HG02970 (cell line): Measurements from ENCODE around the gene CKM.

Source experiments
- ATAC-seq: cut with Tn5 transposase; IDR thresholded peaks from one replicate; pipeline ENCODE4 v1.9.1; 2021; ENCODE audit warnings: mild to moderate bottlenecking, moderate library complexity, moderate number of reproducible peaks; ENCODE audit not compliant: unreplicated experiment, low FRiP score

The CKM gene

DNA sequence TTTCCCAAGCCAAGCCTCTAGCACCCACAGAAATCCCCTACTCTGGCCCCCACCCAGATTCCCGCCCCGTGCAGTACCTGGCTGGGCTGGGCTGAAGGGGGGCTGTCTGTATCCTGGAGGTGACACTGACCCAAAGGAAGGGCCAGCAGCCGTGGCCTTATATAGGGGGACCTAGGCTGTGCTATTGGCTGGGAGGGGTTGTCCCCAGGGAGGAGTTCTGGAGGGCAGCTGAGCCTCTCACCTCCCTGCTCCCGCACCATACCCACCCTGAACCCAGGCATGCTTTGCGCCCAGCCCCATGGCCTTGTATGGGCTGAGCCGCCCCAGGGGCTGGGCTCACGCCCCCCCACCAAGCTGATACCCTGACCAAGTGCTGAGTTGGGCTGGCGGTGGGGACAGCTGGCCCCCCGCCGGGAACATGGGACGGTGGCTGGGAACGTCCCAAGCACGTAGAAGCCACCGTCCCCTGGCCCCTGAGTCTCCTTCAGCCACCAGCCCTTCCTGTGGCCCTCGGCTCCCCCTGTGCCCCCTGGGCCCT, at the start of gene CKM:
Gene CKM (minus strand): TSS at position 132 of the 538 bp plus-strand sequence. CDS start 3,162 bp downstream, outside the sequence.
- ATAC-seq: no peak

DNA sequence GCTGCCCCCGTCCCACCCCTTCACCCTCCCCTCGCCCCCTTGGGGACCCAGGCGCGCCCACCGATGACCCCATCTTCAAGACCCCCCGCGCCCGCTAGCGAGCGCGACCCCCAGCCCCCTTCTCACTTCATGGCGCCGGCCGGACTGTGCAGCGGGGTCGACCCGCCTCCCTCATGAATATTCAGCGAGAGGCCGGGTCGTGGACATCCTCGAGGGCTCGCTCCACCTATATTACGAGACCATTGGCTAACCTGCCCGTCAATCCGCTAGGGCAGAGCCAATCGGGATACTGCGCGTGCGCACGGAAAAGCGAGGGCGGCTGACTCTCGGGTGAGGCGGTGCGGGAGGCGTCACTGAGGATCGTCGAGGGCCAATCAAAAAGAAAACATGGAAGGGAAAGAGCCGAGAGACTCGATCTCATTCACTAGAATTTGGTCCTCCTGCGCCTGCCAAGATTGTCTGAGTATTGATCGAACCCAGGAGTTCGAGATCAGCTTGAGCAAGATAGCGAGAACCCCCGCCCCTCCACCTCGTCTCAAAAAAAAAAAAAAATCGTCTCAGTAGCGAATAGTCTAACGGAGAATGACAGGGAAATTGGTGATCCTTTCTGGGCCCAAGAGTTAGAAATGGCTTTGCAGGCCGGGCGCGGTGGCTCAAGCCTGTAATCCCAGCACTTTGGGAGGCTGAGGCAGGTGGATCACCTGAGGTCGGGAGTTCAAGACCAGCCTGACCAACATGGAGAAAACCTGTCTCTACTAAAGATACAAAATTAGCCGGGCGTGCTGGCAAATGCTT, 47.9 kb upstream of the CKM start, which contains the start of gene ERCC2:
Gene ERCC2 (minus strand): TSS at position 164 of the 795 bp plus-strand sequence. CDS start 33 bp downstream, at position 131.
- peak; percentile 87 for ATAC-seq

DNA sequence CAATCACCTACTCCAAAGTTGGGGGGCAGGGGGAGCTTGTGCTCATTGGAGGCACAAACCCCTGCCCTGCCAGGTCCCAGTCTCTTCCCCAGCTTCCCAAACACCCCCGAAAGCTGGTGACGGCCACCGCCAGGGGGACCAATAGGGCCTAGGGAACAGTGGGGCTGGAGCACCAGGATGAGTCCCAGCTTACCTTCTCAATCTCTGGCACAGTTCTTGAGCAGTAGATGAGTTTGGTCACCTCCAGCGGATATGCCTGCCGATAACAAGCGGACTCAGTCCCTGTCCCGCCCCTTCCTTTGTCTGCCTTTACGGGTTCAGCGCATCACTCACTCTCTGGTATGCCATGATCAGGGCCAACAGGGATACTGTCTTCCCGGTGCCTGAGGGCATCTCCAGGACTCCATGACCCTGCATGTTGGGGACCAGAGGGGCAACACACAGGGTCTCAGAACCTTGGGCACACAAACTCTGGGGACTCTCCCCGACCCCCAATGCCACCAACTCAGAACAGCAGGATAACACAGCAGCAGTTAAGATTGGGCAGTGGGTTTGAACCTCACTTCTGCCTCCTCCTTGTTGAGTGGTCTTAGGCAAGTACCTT, 46.2 kb upstream of the CKM start:
- ATAC-seq: no peak

DNA sequence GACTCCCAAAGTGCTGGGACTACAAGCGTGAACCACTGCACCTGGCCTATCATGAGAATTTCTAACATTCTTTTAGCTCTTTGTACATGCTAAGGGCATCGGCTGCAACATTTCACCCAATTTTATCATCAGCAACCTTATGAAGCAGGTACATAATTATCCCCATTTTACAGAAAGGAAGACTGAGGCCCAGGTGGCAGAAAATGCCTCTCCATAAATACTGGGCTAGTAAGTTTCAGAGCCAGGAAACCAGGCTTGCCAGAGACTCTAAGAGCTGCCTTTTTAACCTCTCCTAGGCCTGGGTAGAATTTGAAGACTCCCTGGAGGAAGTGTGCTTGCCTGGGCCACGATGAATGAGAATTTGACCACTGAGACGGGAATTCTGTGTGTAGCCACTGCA, 45.5 kb upstream of the CKM start:
- ATAC-seq: no peak

DNA sequence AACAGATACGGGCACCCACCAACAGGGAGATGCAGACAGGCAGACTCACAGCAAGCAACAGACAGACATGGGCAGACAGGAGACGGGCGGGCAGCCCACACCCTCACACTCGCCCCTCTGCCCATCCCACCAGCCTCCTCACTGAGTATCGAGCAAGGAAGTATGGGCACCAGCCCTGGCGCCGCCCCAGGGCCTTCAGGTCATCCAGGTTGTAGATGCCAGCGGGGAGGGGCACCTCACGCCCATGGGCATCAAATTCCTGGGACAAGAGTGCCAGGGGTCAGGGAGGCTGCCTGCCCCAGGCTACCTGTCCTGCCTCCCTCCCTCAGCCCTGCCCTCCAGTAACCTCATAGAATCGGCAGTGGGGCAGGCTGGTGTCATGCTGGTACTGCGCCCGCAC, 42.0 kb upstream of the CKM start:
- ATAC-seq: no peak

DNA sequence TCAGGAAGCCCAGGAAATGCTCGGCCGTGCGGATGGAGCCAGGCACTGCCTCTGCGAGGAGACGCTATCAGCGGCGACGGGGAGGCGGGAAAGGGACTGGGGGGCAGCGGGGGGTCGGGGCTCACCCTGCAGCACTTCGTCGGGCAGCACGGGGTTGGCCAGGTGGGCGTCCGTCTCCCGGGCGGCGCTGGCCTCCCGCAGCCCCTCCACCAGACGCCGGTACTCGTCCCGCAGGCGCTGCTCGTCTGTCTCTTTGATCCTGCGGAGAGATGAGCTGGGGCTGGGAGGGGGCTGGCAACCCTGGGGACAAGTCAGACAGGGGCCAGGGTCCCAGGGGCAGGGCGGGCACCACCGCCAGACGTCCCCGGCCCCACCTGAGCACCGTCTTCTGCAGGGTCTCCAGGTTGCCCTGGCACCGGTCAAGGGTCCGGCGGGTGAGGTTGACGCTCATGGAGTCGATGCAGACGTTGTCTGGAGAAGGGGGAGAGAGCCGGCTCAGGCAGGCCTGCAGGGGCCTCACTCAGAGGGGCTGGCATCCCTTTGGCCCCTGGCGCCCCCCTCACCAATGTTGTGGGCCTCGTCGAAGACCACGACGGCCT, 41.3 kb upstream of the CKM start:
- ATAC-seq: no peak

DNA sequence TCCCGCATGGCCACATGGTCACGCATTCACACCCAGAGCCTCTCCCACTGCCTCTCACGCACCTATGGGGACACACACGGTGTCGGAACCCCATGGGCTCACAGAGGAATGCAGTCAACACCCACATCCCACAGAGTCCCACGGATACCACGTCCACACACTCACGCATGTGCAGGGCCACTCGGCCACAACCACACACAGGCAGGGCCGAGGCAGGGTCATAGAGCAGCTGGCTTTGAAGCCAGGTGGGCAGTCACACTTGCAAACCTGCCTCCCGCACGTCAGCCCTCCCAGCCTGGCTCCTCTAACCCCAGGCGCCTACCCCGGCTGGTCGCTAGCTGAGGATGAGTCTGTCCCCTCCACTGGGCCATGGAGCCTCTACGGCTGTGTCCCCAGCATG, 39.6 kb upstream of the CKM start:
- ATAC-seq: no peak

DNA sequence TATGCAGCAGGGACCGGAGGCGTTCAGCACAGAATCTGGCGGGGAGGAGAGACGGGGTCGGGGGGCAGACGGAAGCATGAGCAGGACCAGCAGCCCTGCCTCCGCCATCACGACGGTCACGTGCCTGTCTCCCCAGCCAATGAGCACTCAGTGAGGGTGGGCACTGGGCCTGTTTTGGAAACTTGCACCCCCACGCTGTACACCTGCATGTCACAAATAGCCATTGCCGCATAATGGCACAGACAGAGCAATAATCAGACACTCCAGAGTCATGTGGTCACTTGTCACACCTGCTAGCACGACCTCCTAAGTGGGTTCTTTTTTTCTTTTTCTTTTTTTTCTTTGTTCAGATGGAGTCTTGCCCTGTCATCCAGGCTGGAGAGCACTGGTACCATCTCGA, 38.9 kb upstream of the CKM start:
- no peak for ATAC-seq

DNA sequence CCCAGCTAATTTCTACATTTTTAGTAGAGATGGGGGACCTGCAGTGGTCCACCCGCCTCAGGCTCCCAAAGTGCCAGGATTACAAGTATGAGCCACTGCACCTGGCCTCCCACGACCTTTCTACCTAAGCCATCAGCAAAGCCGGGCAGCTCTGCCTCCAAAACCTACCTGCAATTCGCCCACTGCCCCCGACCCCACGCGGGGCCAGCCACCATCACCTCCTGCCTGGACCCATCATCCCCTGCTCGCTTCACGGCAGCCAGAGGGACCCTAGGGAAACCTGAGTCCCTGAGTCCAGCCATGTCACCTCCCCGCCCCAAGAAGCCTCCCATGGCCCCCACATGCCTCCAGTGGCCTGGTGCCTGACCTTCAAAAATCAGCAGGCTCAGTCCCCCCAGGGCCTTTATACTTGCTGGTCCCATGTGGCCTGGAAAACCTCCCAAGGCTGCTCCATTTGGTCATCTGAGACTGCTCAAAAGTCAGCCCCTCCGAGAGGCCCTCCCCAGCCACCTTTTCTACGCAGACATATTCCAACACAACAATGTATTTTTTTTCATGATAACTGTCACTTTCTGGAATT, 35.6 kb upstream of the CKM start:
- no peak for ATAC-seq

DNA sequence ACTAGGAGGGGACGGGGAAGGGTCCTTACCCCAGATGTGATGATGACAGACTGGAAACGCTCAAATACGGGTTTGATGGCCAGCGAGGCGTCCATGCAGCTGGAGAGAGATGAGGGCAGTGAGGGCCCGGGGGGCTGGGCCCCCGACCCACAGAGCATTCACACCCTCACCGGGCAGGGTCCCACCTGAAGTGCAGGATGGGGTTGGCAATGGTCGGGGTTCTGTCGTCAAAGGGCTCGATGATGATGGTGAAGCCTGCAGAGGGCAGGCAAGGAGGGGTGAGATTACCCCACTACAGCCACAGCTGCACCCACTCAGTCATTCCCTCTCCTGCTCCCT, 34.7 kb upstream of the CKM start:
- ATAC-seq: no peak

DNA sequence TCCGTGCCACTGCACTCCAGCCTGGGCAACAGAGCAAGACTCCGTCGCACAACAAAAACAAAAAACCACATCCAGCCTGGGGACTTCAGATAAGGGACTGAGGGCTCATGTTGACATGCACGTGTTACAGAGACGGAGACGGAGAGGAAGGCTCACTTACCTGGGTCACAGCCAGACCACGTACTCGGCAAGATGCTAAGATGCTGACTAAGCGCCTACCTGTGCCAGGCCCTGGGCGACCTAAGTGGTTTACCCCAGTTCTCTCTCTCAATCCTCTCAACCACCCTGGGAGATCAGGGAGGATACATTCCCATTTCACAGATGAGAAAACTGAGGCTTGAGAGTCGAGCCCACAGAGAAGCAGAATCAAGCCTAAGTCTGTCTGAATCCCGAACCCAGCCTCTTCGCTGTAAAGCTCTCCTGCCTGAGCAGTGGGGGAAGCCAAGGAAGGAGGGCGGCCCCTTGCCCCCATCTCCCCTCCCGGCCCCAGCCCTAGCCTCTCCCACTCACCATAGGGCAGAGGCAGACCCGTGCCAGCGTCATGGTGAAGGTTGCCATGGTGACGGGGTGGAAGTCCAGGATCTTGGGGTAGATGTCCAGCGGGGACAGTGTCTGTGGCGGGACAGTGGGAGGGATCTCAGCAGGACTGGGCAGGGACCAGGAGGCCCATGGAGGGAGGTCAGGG, 34.2 kb upstream of the CKM start:
- ATAC-seq: no peak

DNA sequence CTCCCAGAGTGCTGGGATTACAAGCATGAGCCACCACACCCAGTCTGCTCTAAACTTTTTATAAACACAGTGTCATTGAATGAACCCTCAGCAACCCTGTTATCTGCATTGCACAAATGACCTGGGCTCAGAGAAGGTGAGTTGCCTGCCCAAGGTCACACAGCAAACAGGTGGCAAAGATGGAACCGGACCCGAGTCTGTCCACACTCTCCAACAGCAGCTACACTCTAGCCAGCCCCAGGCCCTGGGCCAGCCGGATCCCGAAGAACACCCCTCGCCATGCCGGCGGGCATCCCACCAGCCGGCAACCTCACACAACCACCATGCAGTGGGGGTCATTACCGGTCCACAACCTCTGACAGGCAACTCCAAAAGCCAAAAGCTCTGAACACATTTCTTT, 33.2 kb upstream of the CKM start:
- ATAC-seq: no peak

DNA sequence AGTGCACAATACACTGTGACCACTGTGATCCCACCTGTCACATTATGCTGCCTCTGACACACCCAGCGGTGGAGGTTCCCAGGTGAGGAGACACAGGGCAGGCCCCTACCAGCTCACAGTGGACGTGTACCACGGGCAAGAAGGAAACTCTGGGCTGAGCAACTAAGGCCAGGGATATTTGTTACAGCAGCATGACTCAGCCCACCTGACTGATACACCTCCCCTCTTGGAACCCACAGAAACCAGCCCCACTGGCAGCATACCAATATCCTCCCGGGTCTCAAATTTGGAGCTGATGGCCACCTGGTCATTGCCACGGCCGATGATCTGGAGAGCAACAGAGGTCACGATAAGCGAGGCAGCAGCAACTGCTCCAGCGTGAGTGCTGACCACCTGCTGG, 32.7 kb upstream of the CKM start:
- ATAC-seq: no peak

DNA sequence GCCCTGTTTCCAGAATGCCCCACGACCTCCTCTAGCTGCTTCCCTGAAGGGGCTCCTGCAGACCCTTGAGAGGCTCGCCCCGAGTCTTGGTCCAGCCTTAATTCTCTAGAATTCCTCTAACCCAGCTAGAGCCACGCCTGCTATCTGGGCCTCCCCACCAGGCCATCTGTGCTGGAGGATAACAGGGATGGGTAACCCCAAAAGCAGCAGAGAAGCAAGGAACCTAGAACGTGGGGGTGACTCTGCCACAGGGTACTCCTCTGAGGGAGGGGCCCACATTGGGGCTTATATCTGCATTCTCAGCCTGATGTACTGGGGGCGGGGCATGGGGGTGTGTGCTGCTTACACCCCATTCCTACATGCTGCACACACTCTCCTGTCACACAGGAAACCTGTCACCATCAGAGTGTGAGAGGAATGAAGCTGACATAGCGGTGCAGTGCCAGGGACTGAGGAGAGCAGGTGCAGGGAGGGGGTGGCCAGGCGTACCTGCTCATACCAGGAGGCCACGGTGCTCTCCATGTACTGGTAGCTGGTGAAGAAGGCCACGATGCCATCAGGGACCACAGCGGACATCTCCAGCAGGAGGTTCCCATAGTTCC, 31.7 kb upstream of the CKM start:
- ATAC-seq: no peak

DNA sequence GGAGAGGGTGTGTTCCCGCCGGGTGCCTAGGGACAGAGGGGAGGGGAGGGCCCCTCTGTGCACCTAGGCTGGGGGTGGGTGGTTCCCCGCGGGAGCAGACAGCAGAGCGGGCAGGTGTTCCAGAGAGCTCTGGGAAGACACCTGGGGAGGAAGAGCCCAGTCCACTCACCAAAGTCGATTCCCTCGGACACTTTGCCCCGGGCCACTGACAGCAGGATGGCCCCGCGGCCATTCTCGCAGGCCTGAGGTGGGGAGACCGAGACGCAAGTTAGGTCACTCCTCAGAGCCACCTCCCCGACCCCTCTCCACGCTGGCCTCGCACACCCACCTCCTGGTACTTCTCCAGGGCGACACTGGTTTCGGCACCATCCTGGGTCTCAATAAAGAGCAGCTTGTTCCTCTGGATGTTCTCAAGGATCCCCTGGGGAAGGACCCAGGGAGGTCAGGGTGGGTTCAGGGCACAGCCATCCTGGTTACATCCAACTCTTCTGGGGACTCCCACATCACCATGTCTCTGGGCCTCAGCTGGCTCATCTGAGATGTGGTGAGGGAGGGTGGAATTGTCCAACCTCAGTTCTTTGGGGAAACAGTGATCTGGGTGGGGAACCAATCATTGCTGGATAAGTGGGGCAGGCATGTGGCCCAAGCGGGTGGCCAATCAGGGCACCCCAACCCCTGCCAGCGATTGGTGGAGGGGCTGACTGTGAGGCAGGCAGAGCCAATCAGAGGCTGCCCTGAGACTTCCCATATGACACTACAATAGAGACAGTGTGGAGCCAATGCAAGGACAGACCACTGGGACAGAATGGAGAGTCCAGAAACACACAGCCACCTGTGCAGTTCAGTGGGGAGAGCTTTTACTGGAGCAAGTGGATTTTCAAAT, 30.5 kb upstream of the CKM start:
- ATAC-seq: no peak

DNA sequence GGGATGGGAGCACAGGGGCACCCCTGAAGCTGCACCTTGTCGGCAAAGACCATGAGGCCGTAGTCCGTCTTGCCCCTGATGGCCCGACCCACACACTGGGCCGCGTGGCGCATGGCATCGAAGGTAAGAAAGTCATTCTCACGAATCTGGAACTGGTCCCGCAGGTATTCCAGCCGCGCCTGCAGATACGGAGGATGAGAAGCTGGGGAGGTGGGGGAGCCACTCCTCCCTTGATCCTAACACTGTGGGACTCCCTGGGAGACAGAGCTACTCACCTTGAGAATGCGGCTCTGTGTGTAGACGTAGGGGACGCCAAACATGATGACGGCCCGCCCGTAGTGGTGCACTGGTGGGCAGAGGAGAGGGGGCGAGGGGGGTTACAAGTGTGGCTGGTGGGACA, 29.8 kb upstream of the CKM start:
- no peak for ATAC-seq

DNA sequence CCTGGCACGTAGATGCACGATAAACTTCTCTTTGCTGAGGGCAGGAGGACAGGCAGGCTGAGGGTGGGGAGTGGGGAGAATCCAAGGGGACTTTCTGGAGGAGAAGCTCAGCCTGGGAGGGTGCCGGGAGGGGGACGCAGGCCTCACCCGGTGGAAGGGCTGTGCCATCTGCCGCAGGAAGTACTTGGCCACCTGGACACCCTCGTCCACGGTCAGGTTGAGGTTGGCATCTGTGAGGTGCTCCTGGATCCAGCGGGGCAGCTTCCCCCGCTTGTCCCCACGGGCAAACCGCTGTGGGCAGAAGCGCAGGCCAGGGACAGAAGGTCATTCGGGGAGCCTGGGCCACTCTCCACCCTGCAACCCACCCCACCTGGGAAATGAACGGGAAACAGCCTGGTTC, 29.4 kb upstream of the CKM start:
- ATAC-seq: no peak

DNA sequence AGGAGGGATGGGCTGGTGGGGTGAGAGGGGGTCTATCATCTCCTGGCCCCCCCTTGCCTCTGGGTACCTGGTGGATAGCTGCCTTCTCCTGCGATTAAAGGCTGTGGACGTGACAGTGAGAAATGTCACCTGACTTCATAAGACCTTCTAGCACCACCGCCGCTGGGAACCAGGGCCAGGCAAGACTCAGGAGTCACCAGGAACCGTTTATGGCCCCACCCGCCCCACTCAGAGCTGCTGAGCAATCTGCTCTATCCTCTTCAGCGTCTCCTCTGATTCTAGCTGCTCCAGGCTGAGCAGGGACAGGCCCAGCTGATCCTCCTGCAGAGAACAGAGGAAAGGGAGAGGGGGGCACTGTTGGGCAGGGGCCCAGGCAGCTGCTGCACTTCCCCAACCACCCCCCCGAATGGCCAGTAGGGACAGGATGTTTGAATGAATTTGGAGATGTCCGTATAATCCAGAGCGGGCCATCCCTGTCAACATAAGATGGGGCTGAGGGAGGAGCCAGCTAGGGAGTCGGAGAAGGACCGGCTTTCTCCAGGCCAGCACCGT, 28.8 kb upstream of the CKM start:
- ATAC-seq: no peak

DNA sequence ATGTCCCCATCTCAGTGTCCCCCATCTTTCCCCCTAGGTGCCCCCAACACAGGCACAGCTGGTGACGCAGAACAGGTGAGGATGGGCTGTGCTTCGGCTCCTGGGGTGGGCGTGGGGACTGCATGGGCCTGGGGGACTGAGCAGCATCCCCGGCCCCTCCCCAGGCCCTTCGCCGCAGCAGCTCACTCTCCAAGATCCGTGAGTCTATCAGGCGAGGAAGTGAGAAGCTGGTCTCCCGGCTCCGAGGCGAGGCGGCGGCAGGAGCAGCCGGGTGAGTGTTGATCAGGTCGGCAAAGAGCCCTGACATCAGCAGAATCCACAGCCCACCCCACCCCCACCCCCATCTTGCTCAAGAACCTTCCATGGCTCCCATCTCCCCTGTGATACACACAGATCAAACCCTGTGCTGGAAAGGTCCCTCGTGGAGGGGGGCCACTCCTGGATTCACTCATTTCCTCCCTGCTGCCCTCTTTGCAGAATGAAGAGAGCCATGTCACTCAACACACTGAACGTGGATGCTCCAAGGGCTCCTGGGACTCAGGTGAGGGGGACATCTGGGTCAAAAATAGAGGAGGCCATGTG, 27.9 kb upstream of the CKM start:
- no peak for ATAC-seq
